Measurements from ENCODE around the gene RYR1. TPM values are rescaled to one million over a fixed set of nuclear protein-coding genes. Genes with fewer than 3 reads are reported as not detected.
"Not testable (repeated sequence)": the region's sequence is repeated elsewhere in the genome, so short reads cannot be mapped to it uniquely, and the experiment has no call there.

Gene RYR1
- total RNA-seq, 1 donor from 2014 or later = 8.7 TPM

- Mint-ChIP-seq H3K27ac (no peak overlapping the region), H3K36me3 (ENCODE audit: low read depth) (no peaks in the 10 kb centered on the region), H3K4me3 (ENCODE audit: low read depth) (no peak overlapping the region), H3K9me3 (no peaks in the 10 kb centered on the region), H3K27me3 (ENCODE audit: low read depth) (peaks cover 3% of the 10 kb centered on the region), H3K4me1 (ENCODE audit: low read depth) (peaks cover 23% of the 10 kb centered on the region)
- intact Hi-C loops (cut with micrococcal nuclease) = loop anchor here (10.0 kb wide), 1 partner anchor 106 kb away; the partner anchor contains the start of gene FAM98C
- DNase-seq (ENCODE audit: low spot score) = no peak
Measured at GRCh38 chr19:38511074-38511708, 77.7 kb downstream of the RYR1 start.

GRCh38 chr19:38512277-38512676, 78.8 kb downstream of the RYR1 start:
- Mint-ChIP-seq H3K4me1 (ENCODE audit: low read depth) (peaks cover 21% of the 10 kb centered on the region), H3K27ac (no peak overlapping the region), H3K27me3 (ENCODE audit: low read depth) (peaks cover 3% of the 10 kb centered on the region), H3K36me3 (ENCODE audit: low read depth) (no peaks in the 10 kb centered on the region), H3K4me3 (ENCODE audit: low read depth) (no peak overlapping the region), H3K9me3 (no peaks in the 10 kb centered on the region)
- DNase-seq (ENCODE audit: low spot score) = no peak
- intact Hi-C loops (cut with micrococcal nuclease) = loop anchor here (10.0 kb wide), 1 partner anchor 107 kb away; the partner anchor contains the start of gene FAM98C

- not testable (repeated sequence) for H3K36me3 Mint-ChIP-seq (ENCODE audit: low read depth); DNase-seq (ENCODE audit: low spot score); H3K27me3 Mint-ChIP-seq (ENCODE audit: low read depth); H3K9me3 Mint-ChIP-seq
- Mint-ChIP-seq H3K4me3 (ENCODE audit: low read depth) (peak overlapping the region; percentile 11), H3K4me1 (ENCODE audit: low read depth) (peaks cover 19% of the 10 kb centered on the region), H3K27ac (peak overlapping the region; percentile 26)
- intact Hi-C loops (cut with micrococcal nuclease) = loop anchor here (10.0 kb wide), 1 partner anchor 108 kb away; the partner anchor contains the start of gene FAM98C
Measured at GRCh38 chr19:38513156-38513555, 79.7 kb downstream of the RYR1 start.

- Mint-ChIP-seq H3K9me3 (no peaks in the 10 kb centered on the region), H3K36me3 (ENCODE audit: low read depth) (no peaks in the 10 kb centered on the region), H3K27ac (peak overlapping the region; percentile 53), H3K4me3 (ENCODE audit: low read depth) (no peak overlapping the region), H3K4me1 (ENCODE audit: low read depth) (peaks cover 19% of the 10 kb centered on the region), H3K27me3 (ENCODE audit: low read depth) (peaks cover 3% of the 10 kb centered on the region)
- peak; percentile 38 for DNase-seq (ENCODE audit: low spot score)
- intact Hi-C loops (cut with micrococcal nuclease) = loop anchor here (2.0 to 10.0 kb wide), 2 partner anchors 25 to 109 kb away; partner anchors contain the start of gene FAM98C
Measured at GRCh38 chr19:38513762-38514167, 80.3 kb downstream of the RYR1 start.

- intact Hi-C loops (cut with micrococcal nuclease) = loop anchor here (1.0 to 10.0 kb wide), 3 partner anchors 24 to 119 kb away; partner anchors contain the start of gene FAM98C
- Mint-ChIP-seq H3K36me3 (ENCODE audit: low read depth) (no peaks in the 10 kb centered on the region), H3K9me3 (no peaks in the 10 kb centered on the region), H3K27ac (no peak overlapping the region), H3K27me3 (ENCODE audit: low read depth) (peaks cover 3% of the 10 kb centered on the region), H3K4me1 (ENCODE audit: low read depth) (peaks cover 19% of the 10 kb centered on the region), H3K4me3 (ENCODE audit: low read depth) (no peak overlapping the region)
- DNase-seq (ENCODE audit: low spot score) = peak; percentile 71
Measured at GRCh38 chr19:38514812-38515633, 81.5 kb downstream of the RYR1 start.

GRCh38 chr19:38515896-38516295, 82.4 kb downstream of the RYR1 start:
- no peak for DNase-seq (ENCODE audit: low spot score)
- Mint-ChIP-seq H3K4me3 (ENCODE audit: low read depth) (no peak overlapping the region), H3K36me3 (ENCODE audit: low read depth) (no peaks in the 10 kb centered on the region), H3K4me1 (ENCODE audit: low read depth) (peaks cover 19% of the 10 kb centered on the region), H3K9me3 (no peaks in the 10 kb centered on the region), H3K27ac (no peak overlapping the region), H3K27me3 (ENCODE audit: low read depth) (peaks cover 3% of the 10 kb centered on the region)
- intact Hi-C loops (cut with micrococcal nuclease) = loop anchor here (1.0 to 10.0 kb wide), 3 partner anchors 23 to 118 kb away; partner anchors contain the start of gene FAM98C

- Mint-ChIP-seq H3K27ac (peak overlapping the region; percentile 21), H3K27me3 (ENCODE audit: low read depth) (no peaks in the 10 kb centered on the region), H3K9me3 (no peaks in the 10 kb centered on the region), H3K4me3 (ENCODE audit: low read depth) (no peak overlapping the region), H3K36me3 (ENCODE audit: low read depth) (no peaks in the 10 kb centered on the region), H3K4me1 (ENCODE audit: low read depth) (peaks cover 19% of the 10 kb centered on the region)
- DNase-seq (ENCODE audit: low spot score) = no peak
- intact Hi-C loops (cut with micrococcal nuclease) = loop anchor here (10.0 kb wide), 1 partner anchor 112 kb away; the partner anchor contains the start of gene FAM98C
Measured at GRCh38 chr19:38516802-38517201, 83.3 kb downstream of the RYR1 start.

- no peaks in the 10 kb centered on the region for H3K27me3 Mint-ChIP-seq (ENCODE audit: low read depth)
- H3K36me3 Mint-ChIP-seq (ENCODE audit: low read depth) = no peaks in the 10 kb centered on the region
- no peak overlapping the region for H3K4me3 Mint-ChIP-seq (ENCODE audit: low read depth)
- DNase-seq (ENCODE audit: low spot score) = no peak
- no peak overlapping the region for H3K27ac Mint-ChIP-seq
- intact Hi-C loops (cut with micrococcal nuclease) = loop anchor here (10.0 kb wide), 1 partner anchor 113 kb away; the partner anchor contains the start of gene FAM98C
- H3K9me3 Mint-ChIP-seq = no peaks in the 10 kb centered on the region
- H3K4me1 Mint-ChIP-seq (ENCODE audit: low read depth) = peaks cover 19% of the 10 kb centered on the region
Measured at GRCh38 chr19:38517321-38517720, 83.8 kb downstream of the RYR1 start.

GRCh38 chr19:38517980-38518379, 84.5 kb downstream of the RYR1 start:
- not testable (repeated sequence) for H3K27me3 Mint-ChIP-seq (ENCODE audit: low read depth)
- intact Hi-C loops (cut with micrococcal nuclease) = loop anchor here (10.0 kb wide), 1 partner anchor 113 kb away; the partner anchor contains the start of gene FAM98C
- peaks cover 19% of the 10 kb centered on the region for H3K4me1 Mint-ChIP-seq (ENCODE audit: low read depth)

GRCh38 chr19:38519168-38519567, 85.7 kb downstream of the RYR1 start:
- DNase-seq (ENCODE audit: low spot score) = no peak
- Mint-ChIP-seq H3K27me3 (ENCODE audit: low read depth) (no peaks in the 10 kb centered on the region), H3K27ac (no peak overlapping the region), H3K4me3 (ENCODE audit: low read depth) (no peak overlapping the region), H3K4me1 (ENCODE audit: low read depth) (peaks cover 9% of the 10 kb centered on the region), H3K9me3 (no peaks in the 10 kb centered on the region), H3K36me3 (ENCODE audit: low read depth) (no peaks in the 10 kb centered on the region)
- intact Hi-C loops (cut with micrococcal nuclease) = loop anchor here (10.0 kb wide), 1 partner anchor 114 kb away; the partner anchor contains the start of gene FAM98C

More at GRCh38 chr19:38517980-38518379, 84.5 kb downstream of the RYR1 start:
- DNase-seq (ENCODE audit: low spot score); H3K4me3 Mint-ChIP-seq (ENCODE audit: low read depth); H3K27ac Mint-ChIP-seq; H3K9me3 Mint-ChIP-seq; H3K36me3 Mint-ChIP-seq (ENCODE audit: low read depth): not testable (repeated sequence)

GRCh38 chr19:38519988-38520387, 86.5 kb downstream of the RYR1 start:
- Mint-ChIP-seq H3K4me1 (ENCODE audit: low read depth) (peaks cover 5% of the 10 kb centered on the region), H3K36me3 (ENCODE audit: low read depth) (no peaks in the 10 kb centered on the region), H3K9me3 (no peaks in the 10 kb centered on the region), H3K27me3 (ENCODE audit: low read depth) (no peaks in the 10 kb centered on the region), H3K4me3 (ENCODE audit: low read depth) (no peak overlapping the region), H3K27ac (no peak overlapping the region)
- DNase-seq (ENCODE audit: low spot score) = no peak
- intact Hi-C loops (cut with micrococcal nuclease) = loop anchor here (10.0 kb wide), 1 partner anchor 115 kb away; the partner anchor contains the start of gene FAM98C

- H3K36me3 Mint-ChIP-seq (ENCODE audit: low read depth) = no peaks in the 10 kb centered on the region
- H3K4me1 Mint-ChIP-seq (ENCODE audit: low read depth) = peaks cover 5% of the 10 kb centered on the region
- intact Hi-C loops (cut with micrococcal nuclease) = no loop called here
- DNase-seq (ENCODE audit: low spot score) = no peak
- no peak overlapping the region for H3K4me3 Mint-ChIP-seq (ENCODE audit: low read depth)
- H3K27me3 Mint-ChIP-seq (ENCODE audit: low read depth) = no peaks in the 10 kb centered on the region
- no peaks in the 10 kb centered on the region for H3K9me3 Mint-ChIP-seq
- H3K27ac Mint-ChIP-seq = no peak overlapping the region
Measured at GRCh38 chr19:38522915-38523314, 89.4 kb downstream of the RYR1 start.

Measured in activated T-helper 2 cell treated with anti-CD3 and anti-CD28 coated beads, Interferon-gamma antibody, Interleukin-2, Interleukin-4, amounts not matched to agents 10 μg/mL and 5 μg/mL and 100 μg/mL, durations not matched to agents 14 hours and 24 hours and 36 hours (primary cell).